Inflammatory macrophage treated with lipopolysaccharide for 1 hour (primary cell): Measurements from ENCODE around the gene TRIM25.

Experiments
- DNase-seq, 2 donors: peaks; one replicate each; pipeline ENCODE4 v3.0.0-alpha.2; 2020 to 2022

Gene TRIM25

DNA sequence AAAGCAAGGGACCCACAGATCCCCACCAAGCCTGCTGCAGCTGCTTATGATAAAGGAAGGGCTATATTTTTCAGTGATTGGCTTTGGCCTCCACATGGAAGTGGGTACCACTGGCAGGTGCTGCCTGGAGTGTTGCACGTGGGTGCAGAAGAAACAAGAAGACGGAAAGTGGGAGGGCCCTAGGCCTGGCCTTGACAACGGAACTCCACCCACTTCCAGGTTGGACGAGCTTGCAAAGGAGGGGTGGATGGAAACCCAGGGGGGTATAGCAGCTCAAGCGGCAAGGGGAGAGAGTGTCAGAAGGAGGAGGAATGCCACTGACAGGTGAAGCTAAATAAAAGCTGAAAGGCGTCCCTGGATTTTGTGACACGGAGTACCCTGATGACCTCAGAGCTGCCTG lies 20.3 kb downstream of the TRIM25 start:
- DNase-seq = no peak

- no peak for DNase-seq
Measured at GRCh38 chr17:56892333-56892732, 21.5 kb downstream of the TRIM25 start.

- peak in 1 of 2 donors; percentile 64 for DNase-seq
Measured at GRCh38 chr17:56891751-56892150, 22.1 kb downstream of the TRIM25 start.

DNA sequence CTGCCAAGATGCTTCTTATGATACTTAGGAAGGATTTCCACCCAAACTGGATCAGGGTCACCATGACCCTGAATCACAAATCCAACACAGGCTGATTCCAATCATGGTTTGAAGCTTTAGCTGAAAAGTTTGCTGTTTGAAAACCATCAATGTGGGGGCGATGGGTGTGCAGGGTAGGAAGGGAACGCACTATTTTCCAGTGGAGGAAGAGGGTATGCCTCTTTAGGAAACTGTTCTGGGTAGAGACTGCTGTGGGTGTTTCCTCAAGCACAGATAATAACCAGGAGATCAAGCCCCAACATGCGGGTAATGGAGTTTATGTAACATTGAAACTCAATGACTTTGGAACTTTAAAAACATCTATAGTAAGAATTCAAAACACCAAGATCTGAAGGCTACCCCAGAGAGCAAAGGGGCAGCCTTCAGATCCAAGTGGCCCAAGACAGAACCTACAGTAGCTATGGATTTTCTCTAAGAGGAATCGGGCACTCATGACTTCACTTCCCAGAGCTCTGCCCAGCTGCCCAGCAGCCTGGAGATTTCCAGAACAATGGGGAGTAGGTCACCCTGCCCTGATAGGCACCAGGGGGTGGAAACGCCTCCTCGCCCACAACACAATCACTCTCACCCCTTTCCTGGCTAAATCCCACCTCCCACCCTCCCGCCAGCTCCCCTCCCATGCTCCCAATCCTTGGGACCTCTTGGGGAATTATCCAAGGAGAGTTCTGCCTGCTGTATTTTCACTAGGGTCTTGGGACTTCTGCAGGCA lies 22.8 kb downstream of the TRIM25 start:
- no peak for DNase-seq

DNA sequence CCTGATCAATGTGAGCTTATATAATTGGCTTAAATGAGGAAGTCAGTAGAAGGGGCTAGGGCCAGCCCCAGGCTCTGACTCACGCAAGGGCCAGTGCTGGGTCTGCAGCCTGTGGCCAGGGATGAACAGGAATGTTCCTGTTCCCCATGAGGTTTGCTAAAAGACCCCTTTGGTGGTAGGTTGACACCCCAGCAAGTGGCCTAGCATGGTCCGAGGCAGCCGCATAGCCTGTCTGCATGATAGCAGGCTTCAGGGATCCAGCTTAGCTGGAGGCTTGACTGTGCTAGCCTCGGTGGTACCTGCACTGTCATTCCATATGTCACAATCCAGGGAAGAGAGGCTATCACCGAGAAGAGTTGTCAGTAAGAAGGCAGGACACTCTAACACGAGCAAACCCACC lies 23.5 kb downstream of the TRIM25 start:
- DNase-seq = no peak

- no peak for DNase-seq
Measured at GRCh38 chr17:56887552-56888467, 26.0 kb downstream of the TRIM25 start.

DNA sequence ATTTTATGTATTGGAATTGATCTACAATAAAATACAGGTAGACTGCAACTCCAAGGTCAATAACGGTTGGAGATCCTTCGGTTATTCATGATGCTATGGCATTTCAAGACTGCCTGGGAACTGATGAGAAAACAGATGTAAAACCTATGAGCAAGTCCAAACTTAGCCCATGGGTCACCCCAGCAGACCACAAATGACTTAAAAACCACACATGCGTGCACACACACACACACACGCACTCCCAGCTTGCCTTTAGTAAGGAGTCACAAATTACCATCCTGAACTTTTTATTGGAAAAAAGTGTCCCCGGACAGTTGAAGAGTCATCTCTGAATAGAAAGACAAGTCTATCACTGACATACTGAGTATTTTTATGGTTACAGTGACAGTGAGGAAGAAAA lies 26.7 kb downstream of the TRIM25 start:
- DNase-seq = no peak

- DNase-seq = no peak
Measured at GRCh38 chr17:56886288-56886731, 27.5 kb downstream of the TRIM25 start.

- no peak for DNase-seq
Measured at GRCh38 chr17:56885312-56885657, 28.6 kb downstream of the TRIM25 start.

GRCh38 chr17:56884483-56885311 lies 29.2 kb downstream of the TRIM25 start:
- no peak for DNase-seq

- peak; percentile 51 to 57 for DNase-seq
Measured at GRCh38 chr17:56883616-56884015, 30.2 kb downstream of the TRIM25 start.

DNA sequence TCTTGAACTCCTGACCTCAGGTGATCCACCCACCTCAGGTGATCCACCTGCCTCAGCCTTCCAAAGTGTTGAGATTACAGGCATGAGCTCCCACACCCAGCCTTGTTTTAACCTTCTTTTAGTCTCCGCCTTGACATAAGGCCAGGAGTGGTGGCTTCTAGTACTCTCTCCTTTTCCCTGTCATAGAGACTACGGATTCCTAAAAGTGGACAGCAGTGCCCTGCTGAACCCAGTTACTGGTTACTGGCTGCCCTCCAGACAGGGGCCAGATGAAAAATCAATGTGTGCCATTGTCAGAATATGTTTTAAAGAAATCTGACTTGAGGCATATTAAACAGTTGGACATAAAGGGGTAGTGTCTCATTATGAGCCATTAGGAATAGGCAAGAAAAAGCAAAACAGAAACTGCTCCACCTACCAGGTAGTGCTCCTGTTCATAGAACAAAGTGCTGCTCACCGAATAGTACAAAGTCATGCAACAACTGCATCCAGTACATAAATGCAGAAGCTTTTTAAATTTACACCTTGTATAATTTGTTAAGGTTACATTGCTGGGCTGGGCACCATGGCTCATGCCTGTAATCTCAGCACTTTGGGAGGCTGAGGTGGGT lies 32.1 kb downstream of the TRIM25 start:
- no peak for DNase-seq

GRCh38 chr17:56880571-56880970 lies 33.3 kb downstream of the TRIM25 start:
- no peak for DNase-seq

DNA sequence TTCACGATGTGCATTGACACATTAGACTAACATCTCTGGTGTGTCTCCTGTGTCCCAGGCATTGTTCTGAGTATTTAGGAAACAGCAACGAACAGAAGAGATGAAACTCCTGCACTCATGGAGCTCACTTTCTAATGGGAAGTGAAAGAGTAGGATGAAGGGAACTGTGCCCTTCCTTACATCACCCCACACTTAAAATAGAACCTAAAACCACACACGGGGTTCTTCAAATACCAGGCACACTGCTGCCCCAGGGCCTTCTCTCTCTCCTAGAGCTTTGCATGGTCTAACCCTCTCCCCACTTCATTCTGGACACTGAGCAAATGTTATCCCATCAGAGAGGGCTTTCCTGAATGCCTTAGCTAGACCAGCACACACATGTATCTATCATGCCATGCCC lies 33.7 kb downstream of the TRIM25 start:
- DNase-seq = peak in 1 of 2 donors; percentile 33

DNA sequence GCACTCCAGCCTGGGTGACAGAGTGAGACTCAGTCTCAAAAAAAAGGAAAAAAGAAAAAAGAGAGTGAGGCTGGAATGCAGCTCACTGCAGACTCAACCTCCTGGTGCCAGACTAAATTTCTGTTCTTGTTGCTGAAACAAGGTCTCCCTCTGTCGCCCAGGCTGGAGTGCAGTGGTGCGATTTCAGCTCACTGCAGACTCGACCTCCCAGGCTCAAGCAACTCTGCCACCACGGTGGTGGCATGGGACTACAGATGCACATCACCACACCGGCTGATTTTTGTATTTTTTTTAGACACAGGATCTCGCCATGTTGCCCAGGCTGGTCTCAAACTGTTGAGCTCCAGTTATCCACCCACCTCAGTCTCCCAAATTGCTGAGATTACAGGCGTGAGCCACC lies 34.6 kb downstream of the TRIM25 start:
- DNase-seq = no peak

DNA sequence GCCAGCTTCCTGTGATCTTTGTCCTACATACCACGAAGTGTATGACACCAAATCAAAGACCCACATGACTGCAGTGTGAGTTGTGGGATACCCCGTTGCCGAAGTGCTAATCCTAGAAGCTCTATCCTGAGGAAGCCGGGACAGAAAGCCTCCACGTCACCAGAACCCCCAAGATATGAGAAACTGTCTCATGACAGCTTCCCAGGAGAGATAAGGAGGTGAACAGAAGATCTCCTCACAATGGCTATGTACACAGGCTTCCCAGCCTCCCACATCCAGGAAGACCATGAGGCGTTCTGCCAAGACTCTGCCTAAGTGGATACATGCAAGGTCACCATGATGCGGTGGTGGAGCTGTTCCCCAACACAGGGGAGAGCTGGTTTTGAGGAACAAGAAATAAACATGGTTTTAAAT lies 37.1 kb downstream of the TRIM25 start:
- no peak for DNase-seq

DNA sequence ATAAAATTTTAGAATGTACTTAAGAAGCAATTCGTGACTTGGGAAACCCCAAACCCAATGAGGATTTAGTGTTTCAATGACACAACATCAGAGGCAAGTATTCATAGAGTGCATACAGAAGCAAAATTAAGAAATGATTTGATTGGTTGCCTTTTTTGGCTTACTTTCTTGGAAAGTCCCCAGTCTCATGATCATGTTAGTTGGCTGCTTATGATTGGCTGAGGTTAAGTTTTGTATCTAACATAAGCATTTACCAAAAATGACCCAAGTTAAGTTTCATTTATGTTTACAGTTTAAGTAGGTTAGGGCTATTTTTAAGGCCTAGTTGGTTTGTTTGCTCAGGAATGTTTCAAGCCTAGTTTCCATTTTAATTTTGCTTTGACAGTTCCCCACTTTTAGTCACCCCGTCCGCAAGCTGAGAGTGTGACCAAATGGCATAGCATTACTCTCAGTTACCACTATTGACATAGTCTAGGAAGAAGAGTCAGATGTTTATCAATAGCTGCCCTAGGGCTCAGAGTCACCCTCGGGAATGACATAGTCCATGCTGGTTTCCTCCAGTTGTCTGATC lies 43.7 kb downstream of the TRIM25 start:
- DNase-seq = peak; percentile 56 to 62

DNA sequence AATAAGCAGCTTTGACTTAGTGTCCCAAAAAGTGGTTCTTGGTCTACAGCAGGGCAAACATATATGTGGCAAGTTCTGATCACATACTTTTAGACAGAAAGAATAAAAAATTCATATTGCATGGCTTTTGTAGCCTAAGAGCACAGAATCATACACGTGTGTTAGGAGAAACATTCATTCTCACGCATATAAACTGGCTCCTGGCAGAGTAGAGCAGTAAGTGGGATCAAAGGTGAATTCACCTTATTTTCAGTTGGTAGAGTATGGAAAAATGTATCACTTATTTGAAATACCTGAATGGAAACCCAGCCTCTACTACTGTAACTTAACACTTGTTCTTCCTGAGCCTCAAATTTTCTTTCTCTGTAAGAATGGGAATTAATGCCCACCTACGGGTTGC lies 45.1 kb downstream of the TRIM25 start:
- DNase-seq = no peak

GRCh38 chr17:56867948-56868376 lies 45.9 kb downstream of the TRIM25 start:
- DNase-seq = peak in 1 of 2 donors; percentile 34

DNA sequence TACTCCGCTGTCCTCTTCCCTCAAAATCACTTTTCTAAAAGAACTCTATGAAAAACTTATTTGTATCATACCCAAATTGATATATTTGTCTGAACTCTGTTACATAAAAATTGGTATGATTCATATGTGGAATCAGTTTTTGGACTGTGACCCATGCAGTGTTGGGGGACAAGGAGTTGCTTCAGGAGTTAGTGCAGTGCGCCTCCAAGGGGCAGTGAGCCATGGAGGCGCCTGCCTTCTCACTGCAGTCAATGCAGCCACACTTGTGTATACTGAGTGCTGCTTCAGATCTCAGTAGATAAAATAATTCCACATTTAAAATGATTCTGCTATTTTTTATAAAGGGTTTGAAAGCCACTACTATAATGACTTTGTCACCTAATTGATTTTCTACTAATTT lies 47.4 kb downstream of the TRIM25 start:
- no peak for DNase-seq

DNA sequence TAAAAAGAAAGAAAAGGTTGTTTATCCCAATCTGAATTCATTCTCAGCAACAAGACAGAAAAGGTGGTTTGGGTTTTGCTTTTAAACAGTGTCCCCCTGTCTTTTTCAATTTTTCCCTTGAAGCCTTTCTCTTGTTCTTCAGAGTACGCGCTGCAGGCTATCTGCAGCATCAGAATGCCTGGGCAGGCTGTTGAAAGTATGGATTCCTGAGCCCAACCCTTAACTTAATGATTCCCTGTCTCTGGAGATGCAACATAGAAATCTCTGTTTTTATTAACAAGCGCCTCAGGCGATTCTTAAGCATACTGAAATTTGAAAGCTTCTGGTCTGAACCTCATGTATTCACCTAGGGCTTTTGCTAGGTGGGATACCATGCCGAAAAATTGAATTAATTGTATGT lies 47.8 kb downstream of the TRIM25 start:
- no peak for DNase-seq

GRCh38 chr17:56863974-56864373 lies 49.9 kb downstream of the TRIM25 start:
- no peak for DNase-seq
